ENCODE measurements around the gene TMEM234.

TMEM234 gene

GRCh38 chr1:32181563-32181962 lies 40.6 kb downstream of the TMEM234 start:
- TF ChIP-seq CTCF (IDR thresholded peaks at IDR 0.05; ENCODE audit: low read depth, low read length, missing control alignments): no peak
- peak overlapping the region; percentile 84 for H3K4me3 ChIP-seq (ENCODE audit: low read depth, low read length)
- DNase-seq (ENCODE audit: low read depth): no peak

DNA sequence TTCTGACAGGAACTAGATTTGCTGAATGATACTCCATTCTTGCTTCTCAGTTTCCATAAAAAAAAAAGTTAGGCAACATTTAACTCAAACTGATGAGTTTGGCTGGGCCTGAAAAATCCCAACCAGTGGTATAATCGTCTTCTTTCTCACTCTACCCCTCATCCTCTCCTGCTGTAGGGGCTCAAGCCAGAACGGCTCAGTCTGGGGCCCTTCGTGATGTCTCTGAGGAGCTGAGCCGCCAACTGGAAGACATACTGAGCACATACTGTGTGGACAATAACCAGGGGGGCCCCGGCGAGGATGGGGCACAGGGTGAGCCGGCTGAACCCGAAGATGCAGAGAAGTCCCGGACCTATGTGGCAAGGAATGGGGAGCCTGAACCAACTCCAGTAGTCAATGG lies 41.1 kb downstream of the TMEM234 start:
- no peak for TF ChIP-seq CTCF (IDR thresholded peaks at IDR 0.05; ENCODE audit: low read depth, low read length, missing control alignments)
- H3K4me3 ChIP-seq (ENCODE audit: low read depth, low read length): peak overlapping the region; percentile 84
- DNase-seq (ENCODE audit: low read depth): no peak

DNA sequence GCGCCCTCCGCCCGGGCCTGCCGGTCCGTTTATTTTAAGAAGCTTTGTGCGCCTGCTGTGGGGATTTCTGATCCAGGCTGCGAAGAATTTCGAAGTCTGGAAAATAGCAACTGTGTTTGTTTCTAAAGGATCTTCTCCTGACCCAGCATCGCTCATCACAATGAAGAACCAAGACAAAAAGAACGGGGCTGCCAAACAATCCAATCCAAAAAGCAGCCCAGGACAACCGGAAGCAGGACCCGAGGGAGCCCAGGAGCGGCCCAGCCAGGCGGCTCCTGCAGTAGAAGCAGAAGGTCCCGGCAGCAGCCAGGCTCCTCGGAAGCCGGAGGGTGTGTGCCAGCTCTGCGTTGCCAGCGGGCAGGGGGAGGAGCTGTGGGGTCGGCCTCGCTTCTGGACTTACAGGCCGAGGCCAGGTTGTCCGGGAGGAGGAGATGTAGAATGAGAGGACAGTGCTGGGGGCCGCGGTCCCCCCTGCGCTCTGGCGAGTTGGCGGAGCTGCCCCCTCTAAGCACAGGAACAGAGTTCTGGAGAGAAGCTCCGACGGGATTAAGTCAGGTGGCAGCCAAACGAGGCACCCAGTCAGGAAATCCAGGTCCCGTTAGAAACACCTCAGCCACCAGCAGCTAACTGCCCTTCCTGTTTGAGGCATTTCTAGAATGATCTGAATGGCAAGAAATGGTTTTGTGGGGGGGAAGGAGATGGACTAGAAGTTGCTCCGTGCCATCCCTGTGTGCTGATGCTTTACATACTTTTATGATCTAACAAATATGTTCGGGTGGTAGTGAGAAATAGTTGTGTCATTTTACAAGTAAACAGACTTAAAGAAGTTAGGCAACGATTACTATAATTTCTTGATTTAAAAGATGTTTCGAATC lies 41.7 kb downstream of the TMEM234 start:
- H3K4me3 ChIP-seq (ENCODE audit: low read depth, low read length): peak overlapping the region; percentile 84
- TF ChIP-seq CTCF (IDR thresholded peaks at IDR 0.05; ENCODE audit: low read depth, low read length, missing control alignments): no peak
- DNase-seq (ENCODE audit: low read depth): no peak

- TF ChIP-seq CTCF (IDR thresholded peaks at IDR 0.05; ENCODE audit: low read depth, low read length, missing control alignments): no peak
- peak; percentile 72 for DNase-seq (ENCODE audit: low read depth)
- peak within 1 kb of the TSS; percentile 84 for H3K4me3 ChIP-seq (ENCODE audit: low read depth, low read length)
Measured at GRCh38 chr1:32179443-32180185, 42.5 kb downstream of the TMEM234 start, which contains the start of gene TXLNA. Gene TXLNA (plus strand): TSS chr1:32179675. CDS start chr1:32180346, 671 bp downstream.

- TF ChIP-seq CTCF (IDR thresholded peaks at IDR 0.05; ENCODE audit: low read depth, low read length, missing control alignments): no peak
- no peak for DNase-seq (ENCODE audit: low read depth)
- H3K4me3 ChIP-seq (ENCODE audit: low read depth, low read length): peak overlapping the region; percentile 84
Measured at GRCh38 chr1:32179193-32179442, 43.0 kb downstream of the TMEM234 start.

- no peak for TF ChIP-seq CTCF (IDR thresholded peaks at IDR 0.05; ENCODE audit: low read depth, low read length, missing control alignments)
- peak overlapping the region; percentile 84; the same call in 1 of the 2 replicates for H3K4me3 ChIP-seq (ENCODE audit: low read depth, low read length)
- no peak for DNase-seq (ENCODE audit: low read depth)
Measured at GRCh38 chr1:32178380-32179192, 43.6 kb downstream of the TMEM234 start.
